Panc1 (cell line): ENCODE data around the gene PTPN2.

Experiments used
- POLR2AphosphoS5 ChIP-seq: IDR thresholded peaks from 2 replicates; pipeline ENCODE4 v1.6.1; 2012; ENCODE audit warnings: mild to moderate bottlenecking, low read depth, low read length, moderate library complexity
- TF ChIP-seq, protein P1 (sequence below): fragments of 450-650 bp; IDR thresholded peaks from 2 replicates; pipeline ENCODE4 v1.5.1; 2017; ENCODE audit warnings: mild to moderate bottlenecking

DNA sequence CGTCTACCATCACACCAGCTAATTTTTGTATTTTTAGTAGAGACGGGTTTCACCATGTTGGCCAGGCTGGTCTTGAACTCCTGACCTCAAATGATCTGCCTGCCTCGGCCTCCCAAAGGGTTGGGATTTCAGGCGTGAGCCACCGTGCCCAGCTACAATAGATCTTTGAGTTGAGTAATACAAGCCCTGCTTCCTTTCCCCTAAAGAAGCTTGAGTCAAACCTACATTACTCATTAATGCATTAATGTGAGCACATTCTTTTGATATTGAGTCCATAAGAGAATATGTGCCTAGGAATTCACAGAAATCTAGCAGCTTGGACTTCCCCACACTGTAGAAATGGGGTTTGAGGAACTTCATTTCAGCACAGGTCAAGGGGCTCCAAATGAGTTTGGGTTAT, 141.6 kb downstream of the PTPN2 start:
- TF ChIP-seq, protein P1, sequence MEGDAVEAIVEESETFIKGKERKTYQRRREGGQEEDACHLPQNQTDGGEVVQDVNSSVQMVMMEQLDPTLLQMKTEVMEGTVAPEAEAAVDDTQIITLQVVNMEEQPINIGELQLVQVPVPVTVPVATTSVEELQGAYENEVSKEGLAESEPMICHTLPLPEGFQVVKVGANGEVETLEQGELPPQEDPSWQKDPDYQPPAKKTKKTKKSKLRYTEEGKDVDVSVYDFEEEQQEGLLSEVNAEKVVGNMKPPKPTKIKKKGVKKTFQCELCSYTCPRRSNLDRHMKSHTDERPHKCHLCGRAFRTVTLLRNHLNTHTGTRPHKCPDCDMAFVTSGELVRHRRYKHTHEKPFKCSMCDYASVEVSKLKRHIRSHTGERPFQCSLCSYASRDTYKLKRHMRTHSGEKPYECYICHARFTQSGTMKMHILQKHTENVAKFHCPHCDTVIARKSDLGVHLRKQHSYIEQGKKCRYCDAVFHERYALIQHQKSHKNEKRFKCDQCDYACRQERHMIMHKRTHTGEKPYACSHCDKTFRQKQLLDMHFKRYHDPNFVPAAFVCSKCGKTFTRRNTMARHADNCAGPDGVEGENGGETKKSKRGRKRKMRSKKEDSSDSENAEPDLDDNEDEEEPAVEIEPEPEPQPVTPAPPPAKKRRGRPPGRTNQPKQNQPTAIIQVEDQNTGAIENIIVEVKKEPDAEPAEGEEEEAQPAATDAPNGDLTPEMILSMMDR: no peak
- TF ChIP-seq POLR2AphosphoS5: no peak
